ENCODE measurements around the gene KLHL5.

The KLHL5 gene

DNA sequence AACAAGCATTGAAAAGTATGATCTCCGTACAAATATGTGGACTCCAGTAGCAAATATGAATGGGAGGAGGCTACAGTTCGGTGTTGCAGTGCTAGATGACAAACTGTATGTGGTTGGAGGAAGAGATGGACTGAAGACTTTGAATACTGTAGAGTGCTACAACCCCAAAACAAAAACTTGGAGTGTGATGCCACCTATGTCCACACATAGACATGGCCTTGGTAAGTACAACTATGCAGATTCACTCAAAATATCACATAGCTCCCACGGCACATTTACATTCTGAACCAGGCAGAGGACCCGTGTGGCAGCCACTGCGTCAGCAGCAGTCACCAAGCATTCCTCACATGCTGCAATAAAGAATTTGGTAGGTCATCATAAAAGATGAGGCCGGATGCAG is 41.3 kb downstream of the KLHL5 start:
- Histone ChIP-seq H3K4me2 (ENCODE audit: low read length) (no peak overlapping the region), H4K91ac (ENCODE audit: low read depth, low read length) (no peak overlapping the region), H4K12ac (ENCODE audit: low read depth, low read length) (no peak overlapping the region), H3K79me1 (ENCODE audit: low read length) (no peaks in the 10 kb centered on the region), H3K36me3 (ENCODE audit: control insufficient read depth in 1 of 2, insufficient read depth in 2 of 2, low read length in 2 of 2) (peaks cover 5 to 6% of the 10 kb centered on the region in 2 experiments), H3K4me3 (ENCODE audit: low read depth, low read length) (no peak overlapping the region), H3K9ac (ENCODE audit: low read length) (no peak overlapping the region), H2BK120ac (ENCODE audit: insufficient read depth, low read length, poor library complexity) (no peak overlapping the region), H3K14ac (ENCODE audit: low read length) (no peak overlapping the region), H3K18ac (ENCODE audit: low read length) (no peak overlapping the region), H3K9me3 (ENCODE audit: insufficient read depth, low read depth, low read length) (no peaks in the 10 kb centered on the region), H4K8ac (ENCODE audit: low read depth, low read length) (no peak overlapping the region), H3K4ac (ENCODE audit: low read depth, low read length) (no peak overlapping the region), H3K27ac (ENCODE audit: low read depth, low read length) (no peak overlapping the region), H2BK5ac (ENCODE audit: low read depth, low read length, poor library complexity) (no peak overlapping the region), H2AFZ (ENCODE audit: insufficient read depth, low read length, poor library complexity) (no peak overlapping the region), H3K23ac (ENCODE audit: low read length) (no peak overlapping the region), H3K4me1 (ENCODE audit: control insufficient read depth in 1 of 2, insufficient read depth in 2 of 2, low read length in 2 of 2) (no peaks in the 10 kb centered on the region), H3K79me2 (ENCODE audit: control insufficient read depth, insufficient read depth, low read length, poor library complexity) (no peaks in the 10 kb centered on the region), H3K27me3 (ENCODE audit: insufficient read depth, low read length) (no peaks in the 10 kb centered on the region), H2AK5ac (ENCODE audit: low read length) (no peak overlapping the region), H2BK12ac (ENCODE audit: low read length) (no peak overlapping the region)
- no CpG with 5 or more reads among the region's 6 CpGs for whole genome bisulfite sequencing (ENCODE audit: extremely low coverage, insufficient coverage, insufficient read length)
- DNase-seq = peak in 1 of 2 donors; percentile 13

- Histone ChIP-seq H3K36me3 (ENCODE audit: control insufficient read depth in 1 of 2, insufficient read depth in 2 of 2, low read length in 2 of 2) (peaks cover 5 to 6% of the 10 kb centered on the region in 2 experiments), H3K14ac (ENCODE audit: low read length) (no peak overlapping the region), H2AK5ac (ENCODE audit: low read length) (no peak overlapping the region), H3K79me1 (ENCODE audit: low read length) (no peaks in the 10 kb centered on the region), H4K12ac (ENCODE audit: low read depth, low read length) (no peak overlapping the region), H3K9ac (ENCODE audit: low read length) (no peak overlapping the region), H3K4me2 (ENCODE audit: low read length) (no peak overlapping the region), H3K18ac (ENCODE audit: low read length) (no peak overlapping the region), H2AFZ (ENCODE audit: insufficient read depth, low read length, poor library complexity) (no peak overlapping the region), H2BK5ac (ENCODE audit: low read depth, low read length, poor library complexity) (no peak overlapping the region), H4K91ac (ENCODE audit: low read depth, low read length) (no peak overlapping the region), H3K27ac (ENCODE audit: low read depth, low read length) (no peak overlapping the region), H3K4me1 (ENCODE audit: control insufficient read depth in 1 of 2, insufficient read depth in 2 of 2, low read length in 2 of 2) (no peaks in the 10 kb centered on the region), H3K4ac (ENCODE audit: low read depth, low read length) (no peak overlapping the region), H3K4me3 (ENCODE audit: low read depth, low read length) (no peak overlapping the region), H2BK120ac (ENCODE audit: insufficient read depth, low read length, poor library complexity) (no peak overlapping the region), H3K9me3 (ENCODE audit: insufficient read depth, low read depth, low read length) (no peaks in the 10 kb centered on the region), H3K79me2 (ENCODE audit: control insufficient read depth, insufficient read depth, low read length, poor library complexity) (no peaks in the 10 kb centered on the region), H3K27me3 (ENCODE audit: insufficient read depth, low read length) (no peaks in the 10 kb centered on the region), H2BK12ac (ENCODE audit: low read length) (no peak overlapping the region), H3K23ac (ENCODE audit: low read length) (no peak overlapping the region), H4K8ac (ENCODE audit: low read depth, low read length) (no peak overlapping the region)
- no CpG with 5 or more reads among the region's 2 CpGs for WGBS (ENCODE audit: extremely low coverage, insufficient coverage, insufficient read length)
- no peak for DNase-seq
Measured at GRCh38 chr4:39104255-39104654, 42.2 kb downstream of the KLHL5 start.

GRCh38 chr4:39106011-39106410 is 44.0 kb downstream of the KLHL5 start:
- Histone ChIP-seq H2AK5ac (ENCODE audit: low read length) (no peak overlapping the region), H3K4me3 (ENCODE audit: low read depth, low read length) (no peak overlapping the region), H3K18ac (ENCODE audit: low read length) (no peak overlapping the region), H4K8ac (ENCODE audit: low read depth, low read length) (no peak overlapping the region), H3K14ac (ENCODE audit: low read length) (no peak overlapping the region), H3K4me1 (ENCODE audit: control insufficient read depth in 1 of 2, insufficient read depth in 2 of 2, low read length in 2 of 2) (no peaks in the 10 kb centered on the region), H2AFZ (ENCODE audit: insufficient read depth, low read length, poor library complexity) (no peak overlapping the region), H3K79me2 (ENCODE audit: control insufficient read depth, insufficient read depth, low read length, poor library complexity) (no peaks in the 10 kb centered on the region), H4K91ac (ENCODE audit: low read depth, low read length) (no peak overlapping the region), H3K23ac (ENCODE audit: low read length) (no peak overlapping the region), H4K12ac (ENCODE audit: low read depth, low read length) (no peak overlapping the region), H3K9ac (ENCODE audit: low read length) (no peak overlapping the region), H2BK5ac (ENCODE audit: low read depth, low read length, poor library complexity) (no peak overlapping the region), H3K9me3 (ENCODE audit: insufficient read depth, low read depth, low read length) (no peaks in the 10 kb centered on the region), H3K27ac (ENCODE audit: low read depth, low read length) (no peak overlapping the region), H3K4me2 (ENCODE audit: low read length) (no peak overlapping the region), H3K36me3 (ENCODE audit: control insufficient read depth in 1 of 2, insufficient read depth in 2 of 2, low read length in 2 of 2) (peaks cover 6 to 7% of the 10 kb centered on the region in 2 experiments), H2BK120ac (ENCODE audit: insufficient read depth, low read length, poor library complexity) (no peak overlapping the region), H3K27me3 (ENCODE audit: insufficient read depth, low read length) (no peaks in the 10 kb centered on the region), H2BK12ac (ENCODE audit: low read length) (no peak overlapping the region), H3K79me1 (ENCODE audit: low read length) (no peaks in the 10 kb centered on the region), H3K4ac (ENCODE audit: low read depth, low read length) (no peak overlapping the region)
- WGBS (ENCODE audit: extremely low coverage, insufficient coverage, insufficient read length) = no CpG with 5 or more reads among the region's 4 CpGs
- DNase-seq = peak; percentile 51 to 70

GRCh38 chr4:39114436-39114835 is 52.4 kb downstream of the KLHL5 start:
- Histone ChIP-seq H3K4me2 (ENCODE audit: low read length) (no peak overlapping the region), H2BK12ac (ENCODE audit: low read length) (no peak overlapping the region), H4K8ac (ENCODE audit: low read depth, low read length) (no peak overlapping the region), H3K27ac (ENCODE audit: low read depth, low read length) (no peak overlapping the region), H3K79me2 (ENCODE audit: control insufficient read depth, insufficient read depth, low read length, poor library complexity) (no peaks in the 10 kb centered on the region), H3K18ac (ENCODE audit: low read length) (no peak overlapping the region), H3K9me3 (ENCODE audit: insufficient read depth, low read depth, low read length) (no peaks in the 10 kb centered on the region), H3K23ac (ENCODE audit: low read length) (no peak overlapping the region), H4K12ac (ENCODE audit: low read depth, low read length) (no peak overlapping the region), H3K27me3 (ENCODE audit: insufficient read depth, low read length) (no peaks in the 10 kb centered on the region), H3K9ac (ENCODE audit: low read length) (no peak overlapping the region), H2BK5ac (ENCODE audit: low read depth, low read length, poor library complexity) (no peak overlapping the region), H3K4ac (ENCODE audit: low read depth, low read length) (no peak overlapping the region), H2AK5ac (ENCODE audit: low read length) (no peak overlapping the region), H2AFZ (ENCODE audit: insufficient read depth, low read length, poor library complexity) (no peak overlapping the region), H3K79me1 (ENCODE audit: low read length) (no peaks in the 10 kb centered on the region), H3K14ac (ENCODE audit: low read length) (no peak overlapping the region), H4K91ac (ENCODE audit: low read depth, low read length) (no peak overlapping the region), H3K4me1 (ENCODE audit: control insufficient read depth in 1 of 2, insufficient read depth in 2 of 2, low read length in 2 of 2) (no peaks in the 10 kb centered on the region), H3K36me3 (ENCODE audit: control insufficient read depth in 1 of 2, insufficient read depth in 2 of 2, low read length in 2 of 2) (peaks cover 6 to 9% of the 10 kb centered on the region in 2 experiments), H3K4me3 (ENCODE audit: low read depth, low read length) (no peak overlapping the region), H2BK120ac (ENCODE audit: insufficient read depth, low read length, poor library complexity) (no peak overlapping the region)
- DNase-seq = no peak
- no CpG with 5 or more reads among the region's 2 CpGs for WGBS (ENCODE audit: extremely low coverage, insufficient coverage, insufficient read length)
